Lower leg skin (tissue), 4 donors: Measurements from ENCODE around the gene BANP. TPM values are rescaled to one million over a fixed set of nuclear protein-coding genes. Genes with fewer than 3 reads are reported as not detected.

Experiments
- DNase-seq, 2 donors: peaks; one replicate each; pipeline ENCODE4 v3.0.0-alpha.2; 2019; ENCODE audit warnings: low spot score in 2 of 2
- H3K4me3 ChIP-seq: fragments of 200-600 bp; sonication (generic); 2 replicates; pipeline ENCODE4 v1.5.1; 2017; ENCODE audit warnings: mild to moderate bottlenecking, low read depth; ENCODE audit not compliant: poor library complexity, severe bottlenecking
- CTCF ChIP-seq, 3 donors: fragments of 450-650 bp; IDR thresholded peaks; one replicate each; pipeline ENCODE4 v1.5.1; 2016; ENCODE audit warnings: antibody characterized with exemption in 3 of 3, mild to moderate bottlenecking in 3 of 3, moderate library complexity in 2 of 3
- POLR2A ChIP-seq, 2 donors: fragments of 450-650 bp; IDR thresholded peaks; one replicate each; pipeline ENCODE4 v1.6.1; 2016 to 2017; ENCODE audit warnings: antibody characterized with exemption in 2 of 2, mild to moderate bottlenecking in 1 of 2, moderate library complexity in 1 of 2
- WGBS, 2 donors: methylation state at CpG; one replicate each; pipeline ENCODE4 v1.1.5; 2018; 5-methylcytosine and 5-hydroxymethylcytosine counted together
- intact Hi-C: fragments of 100-400 bp; cut with DNase I; formaldehyde crosslinking; loops from one replicate; pipeline ENCODE4 v1.15.0; 2023; ENCODE audit warnings: low total_unique reads
- total RNA-seq, 4 donors: library from RNA; depleted of rRNA; stranded (reverse); fragments of >200 nt; gene quantifications; one replicate each; pipeline ENCODE4 v1.1.0, GENCODE V29; 2016

Gene BANP
- total RNA-seq, 4 donors from 2014 or later = 21.6 to 28.7 (median 24.5) TPM

- no peak for DNase-seq
- TF ChIP-seq POLR2A (IDR thresholded peaks at IDR 0.05) (no peak), CTCF (IDR thresholded peaks at IDR 0.05) (no peak)
- WGBS, 2 donors = 83 to 85% methylated on average over 16 of the region's 16 CpGs
- H3K4me3 ChIP-seq = no peak overlapping the region
- intact Hi-C loops = no loop called here
Observed at GRCh38 chr16:87949071-87949744, 2.0 kb upstream of the BANP start.

DNA sequence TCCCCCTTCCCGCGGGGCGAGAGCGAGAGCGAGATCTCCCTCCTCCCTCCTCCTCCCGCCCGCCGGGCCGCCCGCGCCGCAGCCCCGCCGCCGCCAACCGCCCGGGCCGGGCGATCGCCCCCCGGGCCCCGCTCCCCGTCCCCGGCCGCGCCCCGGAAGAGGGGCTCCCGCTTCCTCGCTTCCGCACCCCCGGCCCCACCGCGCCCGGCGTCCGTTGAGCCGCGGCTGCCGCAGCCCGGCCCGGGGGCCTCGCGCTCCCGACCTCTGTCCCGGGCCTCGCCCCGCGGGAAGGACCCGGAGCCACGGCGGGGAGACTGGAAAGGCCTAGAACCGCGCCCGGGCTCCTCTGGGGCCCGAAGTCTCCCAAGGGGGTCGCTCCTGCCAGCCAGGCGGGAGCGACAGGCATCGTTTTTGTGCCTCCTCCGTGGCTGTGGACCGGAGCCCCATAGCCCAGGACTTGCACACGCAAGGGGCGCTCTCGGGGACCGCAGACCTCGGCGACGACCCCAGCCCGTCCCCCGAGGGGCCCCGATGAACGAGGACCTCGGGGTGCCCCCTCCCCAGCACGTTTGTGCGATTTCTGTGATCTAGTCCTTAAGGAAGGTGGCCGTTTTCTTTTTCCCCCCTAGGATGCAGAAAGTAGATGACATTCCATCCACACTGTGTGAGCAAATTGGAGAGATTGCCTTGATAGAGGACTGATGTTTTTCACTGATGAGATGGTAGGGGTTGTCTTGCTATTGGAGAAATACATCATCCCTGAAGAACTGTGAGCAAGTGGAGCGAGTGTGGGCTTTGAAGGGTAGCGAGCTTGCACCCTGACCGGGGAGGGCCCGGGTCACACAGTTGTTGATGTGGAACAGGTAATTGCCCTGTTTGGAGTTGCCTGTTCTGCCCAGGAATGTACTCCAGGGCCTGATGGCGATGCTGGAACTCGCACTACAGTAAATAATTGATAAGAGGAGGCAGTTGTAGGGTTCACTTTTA is 611 bp downstream of the BANP start:
- intact Hi-C loops = no loop called here
- peak overlapping the region; percentile 80 for H3K4me3 ChIP-seq
- TF ChIP-seq CTCF (IDR thresholded peaks at IDR 0.05) (no peak), POLR2A (IDR thresholded peaks at IDR 0.05) (no peak)
- WGBS, 2 donors = 2 to 5% methylated on average over 22 to 50 of the region's 82 CpGs
- DNase-seq = no peak

DNA sequence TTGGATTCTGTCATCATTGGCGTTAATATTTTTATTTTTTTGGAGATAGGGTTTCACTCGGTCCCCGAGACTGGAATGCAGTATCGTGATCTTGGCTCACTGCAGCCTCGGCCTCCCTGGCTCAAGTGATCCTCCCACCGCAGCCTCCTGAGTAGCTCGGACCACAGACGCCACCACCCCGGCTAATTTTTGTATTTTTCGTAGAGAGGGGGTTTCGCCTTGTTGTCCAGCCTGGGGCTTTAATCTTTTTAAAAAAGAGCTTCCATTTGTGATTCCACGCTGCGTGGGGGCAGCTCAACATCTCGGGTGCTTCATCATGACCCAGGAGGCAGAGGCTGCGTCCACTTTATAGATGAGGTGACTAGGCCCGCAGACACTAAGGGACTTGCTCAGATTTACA is 1.5 kb downstream of the BANP start:
- intact Hi-C loops = no loop called here
- no peak for DNase-seq
- WGBS, 2 donors = 89 to 90% methylated on average over 16 of the region's 16 CpGs
- TF ChIP-seq POLR2A (IDR thresholded peaks at IDR 0.05) (no peak), CTCF (IDR thresholded peaks at IDR 0.05) (no peak)
- no peak overlapping the region for H3K4me3 ChIP-seq

DNA sequence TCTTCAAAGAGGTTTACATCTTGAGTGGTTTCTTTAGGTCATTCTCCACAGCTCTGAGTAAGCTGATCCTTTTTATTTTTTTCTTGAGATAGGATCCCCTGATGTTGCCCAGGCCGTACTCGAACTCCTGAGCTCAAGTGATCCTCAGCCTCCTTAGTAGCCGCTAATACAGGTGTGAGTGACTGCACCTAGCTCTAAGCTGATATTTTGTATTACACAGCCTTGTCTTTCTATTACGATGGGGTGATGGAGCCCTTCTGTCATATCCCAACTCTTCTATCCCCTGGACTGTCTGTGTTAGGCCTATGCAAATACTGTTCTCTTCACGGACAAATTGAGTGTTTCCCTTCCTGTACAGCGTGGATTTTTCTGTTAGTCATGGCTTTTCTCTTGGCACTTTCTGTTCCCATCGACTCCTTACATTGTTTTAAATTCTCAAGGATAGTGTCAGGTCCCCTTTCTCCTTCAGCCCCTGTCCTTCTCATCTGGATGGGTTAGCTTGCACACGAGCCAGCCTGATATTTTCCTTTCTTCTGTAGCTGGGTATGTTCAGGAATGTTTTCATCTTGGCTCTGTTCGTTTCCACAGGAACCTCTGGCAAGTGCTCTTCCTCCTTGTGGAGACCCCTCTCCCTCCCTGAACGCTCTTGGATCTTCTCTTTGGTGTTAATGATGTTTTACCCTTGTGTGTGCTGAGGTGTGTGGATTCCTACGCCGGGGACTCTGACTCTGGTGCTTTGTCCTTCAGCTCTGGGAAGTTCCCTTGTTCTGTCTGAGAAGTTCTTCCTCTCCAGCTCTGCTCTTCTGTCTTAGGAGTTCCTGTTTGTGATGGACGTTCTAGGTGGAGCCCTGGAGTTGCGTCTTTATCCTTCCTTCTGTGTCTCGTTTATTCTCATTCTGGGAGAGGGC is 2.3 kb downstream of the BANP start:
- no peak overlapping the region for H3K4me3 ChIP-seq
- DNase-seq = no peak
- intact Hi-C loops = no loop called here
- TF ChIP-seq CTCF (IDR thresholded peaks at IDR 0.05) (no peak), POLR2A (IDR thresholded peaks at IDR 0.05) (no peak)
- WGBS, 2 donors = 61 to 70% methylated on average over 15 of the region's 15 CpGs

- no peak for TF ChIP-seq CTCF (IDR thresholded peaks at IDR 0.05)
- no peak for TF ChIP-seq POLR2A (IDR thresholded peaks at IDR 0.05)
- intact Hi-C loops = no loop called here
- no peak overlapping the region for H3K4me3 ChIP-seq
- WGBS, 2 donors = 73 to 75% methylated on average over 14 of the region's 14 CpGs
- DNase-seq = no peak
Observed at GRCh38 chr16:87954361-87954760, 3.1 kb downstream of the BANP start.
